Heart left ventricle (tissue), 16 donors: Measurements from ENCODE around the gene IRX2. TPM values are rescaled to one million over a fixed set of nuclear protein-coding genes. Genes with fewer than 3 reads are reported as not detected.
A peak's percentile ranks its signal among the peaks of the same experiment; 100 is the strongest.

Experiments used
- ATAC-seq, 4 donors: fragments of 200-7000 bp; cut with Tn5 transposase; one replicate each; pipeline ENCODE4 v1.9.1; 2020 to 2022; ENCODE audit warnings: moderate library complexity in 4 of 4, mild to moderate bottlenecking in 3 of 4, moderate number of reproducible peaks in 1 of 4
- DNase-seq, 5 donors: peaks; one replicate each; pipeline ENCODE4 v3.0.0-alpha.2; 2020
- H3K27ac ChIP-seq, 12 donors: fragments of 200-600 bp; sonication (generic) in 4 of 12; one replicate each; pipeline versions ENCODE4 v1.5.0 to v1.8.0; 2016 to 2022; ENCODE audit warnings: mild to moderate bottlenecking in 2 of 12
- H3K27me3 ChIP-seq, 9 donors: fragments of 200-600 bp; sonication (generic) in 2 of 9; one replicate each; pipeline versions ENCODE4 v1.5.1 to v1.8.0; 2016 to 2022; ENCODE audit warnings: mild to moderate bottlenecking in 3 of 9
- H3K36me3 ChIP-seq, 9 donors: fragments of 200-600 bp; sonication (generic) in 2 of 9; one replicate each; pipeline versions ENCODE4 v1.5.0 to v1.8.0; 2018 to 2022; ENCODE audit warnings: mild to moderate bottlenecking in 2 of 9
- H3K4me1 ChIP-seq, 12 donors: fragments of 200-600 bp; sonication (generic) in 4 of 12; one replicate each; pipeline versions ENCODE4 v1.5.0 to v1.8.0; 2016 to 2022; ENCODE audit warnings: mild to moderate bottlenecking in 3 of 12
- H3K4me3 ChIP-seq, 12 donors: fragments of 200-600 bp; sonication (generic) in 4 of 12; one replicate each; pipeline versions ENCODE4 v1.5.0 to v1.8.0; 2017 to 2022; ENCODE audit warnings: mild to moderate bottlenecking in 9 of 12, moderate library complexity in 4 of 12
- H3K9me3 ChIP-seq, 12 donors: fragments of 200-600 bp; sonication (generic) in 4 of 12; one replicate each; pipeline versions ENCODE4 v1.5.0 to v1.8.0; 2016 to 2022; ENCODE audit warnings: mild to moderate bottlenecking in 1 of 12
- POLR2A ChIP-seq, 2 donors: fragments of 450-650 bp; IDR thresholded peaks; one replicate each; pipeline ENCODE4 v1.6.1; 2017; ENCODE audit warnings: antibody characterized with exemption in 2 of 2, mild to moderate bottlenecking in 2 of 2, moderate library complexity in 2 of 2
- WGBS, 4 donors: extraction: QIAGEN DNeasy Blood & Tissue Kit in 2 of 4; methylation state at CpG; one replicate each; pipeline versions ENCODE4 v1.1.5 to v1.1.7; 2013 to 2018; 5-methylcytosine and 5-hydroxymethylcytosine counted together
- intact Hi-C, 10 donors: fragments of 100-400 bp; cut with DNase I; formaldehyde crosslinking; loops; one replicate each; pipeline versions ENCODE4 v1.11.1 to v1.14.2; 2022
- polyA plus RNA-seq, 2 donors: library from polyadenylated mRNA; stranded (reverse); fragments of 200-250 nt; gene quantifications; one replicate each; pipeline ENCODE4 v1.2.3, GENCODE V29; 2013
- total RNA-seq, 9 donors: library from RNA; depleted of rRNA in 2 of 9; stranded (reverse); fragments of >200 nt in 2 of 9; fragmentation: NEBNext Ultra II Directional in 3 of 9; extraction: Animal tissue kit (Norgen Biotek cat#: 25700) in 3 of 9; gene quantifications; one replicate each; pipeline versions ENCODE4 v1.1.0 to v1.2.4, GENCODE V29; 2016 to 2023
- TF ChIP-seq, protein P1 (sequence below), 12 donors: fragments of 200-600 bp; sonication (generic) in 4 of 12; IDR thresholded peaks; one replicate each; pipeline versions ENCODE4 v1.5.0 to v1.8.0; 2018 to 2022; ENCODE audit warnings: antibody characterized with exemption in 12 of 12, mild to moderate bottlenecking in 5 of 12
- donor health status: ischemic (EF 13 %, LVEDD 7.1; RV severe dilation, severe dysfunction).
- donor health status: healthy with polysubstance abuse.
- donor health status: DM: no; HTN: yes; CAD: no.
- donor health status: DM: no; HTN: no; CAD: no.
- donor health status: ischemic (EF 25% LVEDD 6.9; RV normal size, moderate dysfunction).
- donor health status: ischemic (EF 25% LVEDD 5.7; RV mildly dilated, moderate dysfunction).
- donor health status: healthy.
- donor health status: DM: yes; HTN: yes; CAD: no.
- donor health status: ischemic (EF 35%, LVEDD 5.7; RV mildly dilated, moderate dysfunction).
- donor health status: nonischemic (EF 11% LVEDD 7.7; RV severe dilation, severe dysfunction).
- donor health status: DM: yes; HTN: yes; CAD: no.
- donor health status: PGD.
- donor health status: ischemic (EF 29% LVEDD 5.4; RV normal size, mild dysfunction).
- donor health status: nonischemic (EF 23%, LVEDD 6.1; RV moderate dilation, normal function).

IRX2 gene
- total and polyA plus RNA-seq, 11 donors = 0.17 to 3.7 (median 0.86) TPM

DNA sequence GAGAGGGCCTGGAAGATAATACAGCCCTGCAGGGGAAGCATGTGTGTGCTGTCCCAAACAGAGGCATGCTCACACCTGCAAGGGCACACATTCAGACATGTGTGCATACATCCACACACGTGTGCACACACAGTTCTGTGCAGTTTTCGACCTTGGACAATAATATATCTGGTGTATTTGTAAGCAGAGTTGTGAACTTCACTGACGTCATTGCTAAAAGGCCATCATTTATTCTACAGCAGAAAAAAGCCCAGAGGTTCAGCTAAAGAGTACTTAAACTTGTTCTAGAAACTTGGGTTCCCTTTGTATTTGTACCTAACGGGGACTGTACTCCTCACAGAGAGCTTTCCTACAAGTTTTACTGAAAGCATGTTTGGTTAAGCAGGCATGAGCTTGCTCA is 19.5 kb downstream of the IRX2 start:
- DNase-seq (no peak), ATAC-seq (no peak)
- Histone ChIP-seq H3K4me3 (no peak overlapping the region), H3K27me3 (peaks cover 0 to 51% (median 10%) of the 10 kb centered on the region in 9 donors), H3K4me1 (no peaks in the 10 kb centered on the region), H3K27ac (no peak overlapping the region), H3K9me3 (peaks cover 0 to 2% (median 0%) of the 10 kb centered on the region in 12 donors), H3K36me3 (no peaks in the 10 kb centered on the region)
- no peak for TF ChIP-seq POLR2A (IDR thresholded peaks at IDR 0.05)
- TF ChIP-seq, protein P1, sequence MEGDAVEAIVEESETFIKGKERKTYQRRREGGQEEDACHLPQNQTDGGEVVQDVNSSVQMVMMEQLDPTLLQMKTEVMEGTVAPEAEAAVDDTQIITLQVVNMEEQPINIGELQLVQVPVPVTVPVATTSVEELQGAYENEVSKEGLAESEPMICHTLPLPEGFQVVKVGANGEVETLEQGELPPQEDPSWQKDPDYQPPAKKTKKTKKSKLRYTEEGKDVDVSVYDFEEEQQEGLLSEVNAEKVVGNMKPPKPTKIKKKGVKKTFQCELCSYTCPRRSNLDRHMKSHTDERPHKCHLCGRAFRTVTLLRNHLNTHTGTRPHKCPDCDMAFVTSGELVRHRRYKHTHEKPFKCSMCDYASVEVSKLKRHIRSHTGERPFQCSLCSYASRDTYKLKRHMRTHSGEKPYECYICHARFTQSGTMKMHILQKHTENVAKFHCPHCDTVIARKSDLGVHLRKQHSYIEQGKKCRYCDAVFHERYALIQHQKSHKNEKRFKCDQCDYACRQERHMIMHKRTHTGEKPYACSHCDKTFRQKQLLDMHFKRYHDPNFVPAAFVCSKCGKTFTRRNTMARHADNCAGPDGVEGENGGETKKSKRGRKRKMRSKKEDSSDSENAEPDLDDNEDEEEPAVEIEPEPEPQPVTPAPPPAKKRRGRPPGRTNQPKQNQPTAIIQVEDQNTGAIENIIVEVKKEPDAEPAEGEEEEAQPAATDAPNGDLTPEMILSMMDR (IDR thresholded peaks at IDR 0.05) = no peak
- intact Hi-C loops = no loop called here
- 70 to 76% (median 73%) methylated on average over 4 of the region's 4 CpGs for WGBS, 4 donors

DNA sequence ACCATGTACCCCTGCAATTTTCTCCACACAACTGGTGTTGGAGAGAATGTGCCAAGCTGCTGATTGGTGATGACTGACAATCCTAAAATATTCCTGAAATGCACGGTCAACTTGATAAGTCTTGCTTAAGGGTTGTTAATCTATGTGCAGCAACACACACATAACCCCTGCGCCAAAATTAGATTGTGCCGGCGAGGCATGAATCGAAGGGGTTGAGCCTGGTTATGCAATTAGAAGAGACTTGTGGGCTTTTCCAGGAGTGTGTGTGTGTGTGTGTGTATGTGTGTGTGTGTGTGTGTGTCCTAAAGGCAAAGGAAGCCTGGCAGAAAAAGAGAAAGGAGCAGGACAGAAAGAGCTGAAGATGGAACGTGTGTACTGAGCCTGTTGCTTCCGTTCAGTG is 22.3 kb downstream of the IRX2 start:
- DNase-seq (no peak), ATAC-seq (peak in 1 of 4 donors; percentile 24)
- intact Hi-C loops = no loop called here
- no peak for TF ChIP-seq POLR2A (IDR thresholded peaks at IDR 0.05)
- TF ChIP-seq, protein P1 (IDR thresholded peaks at IDR 0.05) = no peak
- H3K9me3 ChIP-seq = no peaks in the 10 kb centered on the region
- no peak overlapping the region for H3K4me3 ChIP-seq
- H3K27ac ChIP-seq = no peak overlapping the region
- H3K4me1 ChIP-seq = no peaks in the 10 kb centered on the region
- WGBS, 4 donors = 26 to 51% (median 33%) methylated on average over 7 of the region's 7 CpGs
- H3K27me3 ChIP-seq = peaks cover 0 to 45% (median 6%) of the 10 kb centered on the region in 9 donors
- no peaks in the 10 kb centered on the region for H3K36me3 ChIP-seq

DNA sequence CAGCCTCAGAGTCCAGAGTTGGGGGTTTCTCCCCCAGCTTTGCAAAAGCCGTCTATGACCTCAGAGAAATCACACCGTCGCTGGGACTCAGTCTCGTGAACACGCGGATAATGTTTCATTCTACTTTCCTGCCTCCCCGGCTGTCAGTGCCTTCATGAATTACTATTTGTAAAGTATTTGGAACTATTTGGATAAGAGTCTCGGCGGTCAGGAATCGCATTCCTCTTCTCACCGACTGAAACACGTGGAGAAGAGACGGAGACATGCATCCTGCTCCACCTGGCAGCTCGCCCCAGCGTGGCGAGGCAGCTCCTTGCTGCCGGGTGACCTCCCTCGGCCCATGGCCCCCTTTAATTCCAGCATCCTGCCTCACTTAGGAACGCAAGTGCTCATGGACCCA is 23.9 kb downstream of the IRX2 start:
- H3K4me1 ChIP-seq = no peaks in the 10 kb centered on the region
- no peaks in the 10 kb centered on the region for H3K9me3 ChIP-seq
- DNase-seq = no peak
- no peak for TF ChIP-seq POLR2A (IDR thresholded peaks at IDR 0.05)
- TF ChIP-seq, protein P1 (IDR thresholded peaks at IDR 0.05) = no peak
- H3K27me3 ChIP-seq = peaks cover 0 to 52% (median 7%) of the 10 kb centered on the region in 9 donors
- intact Hi-C loops = no loop called here
- ATAC-seq = no peak
- H3K36me3 ChIP-seq = no peaks in the 10 kb centered on the region
- WGBS, 4 donors = 71 to 79% (median 76%) methylated on average over 19 of the region's 19 CpGs
- H3K4me3 ChIP-seq = no peak overlapping the region
- no peak overlapping the region for H3K27ac ChIP-seq

DNA sequence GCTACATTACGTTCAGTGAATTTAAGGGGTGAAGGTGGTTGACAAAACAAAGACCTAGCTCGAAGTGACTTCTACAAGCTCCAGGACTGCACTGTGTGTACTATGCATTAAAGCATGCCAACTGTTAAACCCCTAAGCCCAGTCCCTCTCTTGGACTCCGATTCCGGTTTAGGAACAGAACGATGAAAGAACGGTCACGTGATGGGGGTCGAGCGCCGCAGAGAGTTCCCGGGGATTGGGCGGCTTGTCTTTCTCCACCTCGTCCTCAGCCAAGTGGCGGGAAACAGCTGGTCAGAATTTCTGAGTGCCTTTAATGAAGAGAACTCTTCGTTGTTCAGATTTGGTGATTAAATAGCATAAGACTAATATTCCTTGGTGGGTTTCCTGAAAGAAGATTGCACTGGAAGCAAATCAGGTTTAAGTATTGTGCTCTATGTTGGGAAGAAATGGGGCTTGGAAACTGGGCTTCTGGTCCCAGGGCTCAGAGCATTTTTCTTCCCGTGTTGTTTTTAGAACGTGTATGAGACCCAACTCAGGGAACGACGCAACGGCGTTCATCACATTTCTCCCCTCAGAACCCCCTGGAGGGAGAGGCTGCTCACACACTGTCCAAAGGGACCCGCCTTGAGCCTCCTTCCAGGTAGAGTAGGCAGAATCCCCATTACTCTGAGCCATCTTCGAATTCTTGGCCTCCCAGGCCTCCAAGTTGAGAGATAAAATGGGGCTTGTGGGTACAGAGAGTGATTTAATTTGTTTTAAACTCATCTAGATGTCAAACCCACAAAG is 25.3 kb downstream of the IRX2 start:
- intact Hi-C loops = no loop called here
- H3K9me3 ChIP-seq = no peaks in the 10 kb centered on the region
- H3K36me3 ChIP-seq = no peaks in the 10 kb centered on the region
- H3K4me1 ChIP-seq = no peaks in the 10 kb centered on the region
- DNase-seq (no peak), ATAC-seq (no peak)
- no peak overlapping the region for H3K27ac ChIP-seq
- no peak overlapping the region for H3K4me3 ChIP-seq
- no peak for TF ChIP-seq POLR2A (IDR thresholded peaks at IDR 0.05)
- TF ChIP-seq, protein P1 (IDR thresholded peaks at IDR 0.05) = no peak
- 79 to 88% (median 84%) methylated on average over 23 of the region's 23 CpGs for WGBS, 4 donors
- H3K27me3 ChIP-seq = peaks cover 0 to 55% (median 7%) of the 10 kb centered on the region in 9 donors
